ENCODE results near the gene EXD3. TPM values are rescaled to one million over a fixed set of nuclear protein-coding genes. Genes with fewer than 3 reads are reported as not detected.
"Not testable (repeated sequence)": the region's sequence is repeated elsewhere in the genome, so short reads cannot be mapped to it uniquely, and the experiment has no call there.

EXD3 gene
- total RNA-seq, 1 donor from 2014 or later = 19.5 TPM

DNA sequence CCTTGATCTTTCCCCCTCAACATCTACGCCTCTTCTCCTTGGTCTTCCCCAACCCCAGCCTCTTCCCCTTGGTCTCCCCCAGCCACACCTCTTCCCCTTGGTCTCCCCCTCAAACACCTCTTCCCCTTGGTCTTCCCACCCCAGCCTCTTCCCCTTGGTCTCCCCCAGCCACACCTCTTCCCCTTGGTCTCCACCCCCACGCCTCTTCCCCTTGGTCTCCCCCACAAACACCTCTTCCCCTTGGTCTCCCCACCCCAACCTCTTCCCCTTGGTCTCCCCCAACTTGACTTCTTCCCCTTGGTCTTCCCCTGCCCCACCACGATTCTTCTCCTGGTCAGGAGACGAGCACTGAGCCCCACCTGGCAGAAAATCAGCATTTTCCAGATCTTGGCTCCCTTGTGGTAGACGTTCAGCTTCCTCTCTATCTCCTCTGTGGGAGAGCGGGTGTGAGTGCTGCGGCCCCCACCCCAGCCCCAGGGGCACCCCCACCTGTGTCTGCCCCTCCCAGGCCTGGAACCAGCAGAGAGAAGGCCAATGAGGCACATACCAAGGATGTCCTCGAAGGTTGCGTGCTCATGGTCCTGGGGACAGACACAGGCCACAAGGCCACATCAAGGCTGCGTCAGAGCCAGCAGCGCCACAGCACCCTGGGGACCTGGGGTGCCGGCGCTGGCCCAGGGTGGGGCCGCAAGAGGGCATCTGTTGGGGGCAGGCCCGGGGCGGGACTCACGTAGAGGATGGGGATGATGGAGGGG lies 29.2 kb upstream of the EXD3 start:
- Mint-ChIP-seq H3K27ac (no peak overlapping the region), H3K4me1 (ENCODE audit: unreplicated experiment) (peaks cover 2% of the 10 kb centered on the region), H3K36me3 (no peaks in the 10 kb centered on the region), H3K27me3 (no peaks in the 10 kb centered on the region), H3K9me3 (no peaks in the 10 kb centered on the region), H3K4me3 (no peak overlapping the region)
- no peak for DNase-seq (ENCODE audit: extremely low spot score, unreplicated experiment)
- TF ChIP-seq, protein P1, sequence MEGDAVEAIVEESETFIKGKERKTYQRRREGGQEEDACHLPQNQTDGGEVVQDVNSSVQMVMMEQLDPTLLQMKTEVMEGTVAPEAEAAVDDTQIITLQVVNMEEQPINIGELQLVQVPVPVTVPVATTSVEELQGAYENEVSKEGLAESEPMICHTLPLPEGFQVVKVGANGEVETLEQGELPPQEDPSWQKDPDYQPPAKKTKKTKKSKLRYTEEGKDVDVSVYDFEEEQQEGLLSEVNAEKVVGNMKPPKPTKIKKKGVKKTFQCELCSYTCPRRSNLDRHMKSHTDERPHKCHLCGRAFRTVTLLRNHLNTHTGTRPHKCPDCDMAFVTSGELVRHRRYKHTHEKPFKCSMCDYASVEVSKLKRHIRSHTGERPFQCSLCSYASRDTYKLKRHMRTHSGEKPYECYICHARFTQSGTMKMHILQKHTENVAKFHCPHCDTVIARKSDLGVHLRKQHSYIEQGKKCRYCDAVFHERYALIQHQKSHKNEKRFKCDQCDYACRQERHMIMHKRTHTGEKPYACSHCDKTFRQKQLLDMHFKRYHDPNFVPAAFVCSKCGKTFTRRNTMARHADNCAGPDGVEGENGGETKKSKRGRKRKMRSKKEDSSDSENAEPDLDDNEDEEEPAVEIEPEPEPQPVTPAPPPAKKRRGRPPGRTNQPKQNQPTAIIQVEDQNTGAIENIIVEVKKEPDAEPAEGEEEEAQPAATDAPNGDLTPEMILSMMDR (conservative IDR thresholded peaks at IDR 0.05) = no peak

- not testable (repeated sequence) for H3K27me3 Mint-ChIP-seq; H3K4me3 Mint-ChIP-seq; H3K27ac Mint-ChIP-seq; H3K4me1 Mint-ChIP-seq (ENCODE audit: unreplicated experiment); H3K9me3 Mint-ChIP-seq; H3K36me3 Mint-ChIP-seq; DNase-seq (ENCODE audit: extremely low spot score, unreplicated experiment)
These were observed 28.5 kb upstream of the EXD3 start for GRCh38 chr9:137451264-137452005.

DNA sequence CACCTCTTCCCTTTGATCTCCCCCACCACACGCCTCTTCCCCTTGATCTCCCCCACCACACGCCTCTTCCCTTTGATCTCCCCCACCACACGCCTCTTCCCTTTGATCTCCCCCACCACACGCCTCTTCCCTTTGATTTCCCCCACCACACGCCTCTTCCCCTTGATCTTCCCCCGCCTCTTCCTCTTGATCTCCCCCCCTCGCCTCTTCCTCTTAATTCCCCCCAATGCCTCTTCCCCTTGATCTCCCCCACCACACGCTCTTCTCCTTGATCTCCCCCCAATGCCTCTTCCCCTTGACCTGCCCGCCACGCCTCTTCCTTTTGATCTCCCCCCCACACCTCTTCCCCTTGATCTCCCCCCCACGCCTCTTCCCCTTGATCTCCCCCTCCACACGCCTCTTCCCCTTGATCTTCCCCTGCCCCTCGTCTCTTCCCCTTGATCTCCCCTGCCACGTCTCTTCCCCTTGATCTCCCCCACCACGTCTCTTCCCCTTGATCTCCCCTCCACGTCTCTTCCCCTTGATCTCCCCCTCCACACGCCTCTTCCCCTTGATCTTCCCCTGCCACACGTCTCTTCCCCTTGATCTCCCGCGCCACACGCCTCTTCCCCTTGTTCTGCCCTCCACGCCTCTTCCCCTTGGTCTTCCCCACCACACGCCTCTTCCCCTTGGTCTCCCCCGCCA lies 27.7 kb upstream of the EXD3 start:
- H3K27ac Mint-ChIP-seq; H3K9me3 Mint-ChIP-seq; H3K4me1 Mint-ChIP-seq (ENCODE audit: unreplicated experiment); DNase-seq (ENCODE audit: extremely low spot score, unreplicated experiment); H3K36me3 Mint-ChIP-seq; H3K4me3 Mint-ChIP-seq; H3K27me3 Mint-ChIP-seq: not testable (repeated sequence)

GRCh38 chr9:137449931-137450538 lies 27.1 kb upstream of the EXD3 start:
- Mint-ChIP-seq H3K27me3 (no peaks in the 10 kb centered on the region), H3K36me3 (no peaks in the 10 kb centered on the region), H3K9me3 (no peaks in the 10 kb centered on the region), H3K4me1 (ENCODE audit: unreplicated experiment) (peaks cover 10% of the 10 kb centered on the region), H3K4me3 (no peak overlapping the region), H3K27ac (no peak overlapping the region)
- DNase-seq (ENCODE audit: extremely low spot score, unreplicated experiment) = no peak
- TF ChIP-seq, protein P1 (conservative IDR thresholded peaks at IDR 0.05) = no peak

GRCh38 chr9:137449081-137449844 lies 26.3 kb upstream of the EXD3 start:
- no peak for DNase-seq (ENCODE audit: extremely low spot score, unreplicated experiment)
- Mint-ChIP-seq H3K27me3 (no peaks in the 10 kb centered on the region), H3K27ac (no peak overlapping the region), H3K36me3 (no peaks in the 10 kb centered on the region), H3K4me1 (ENCODE audit: unreplicated experiment) (peaks cover 10% of the 10 kb centered on the region), H3K4me3 (no peak overlapping the region), H3K9me3 (no peaks in the 10 kb centered on the region)
- TF ChIP-seq, protein P1 (conservative IDR thresholded peaks at IDR 0.05) = no peak

DNA sequence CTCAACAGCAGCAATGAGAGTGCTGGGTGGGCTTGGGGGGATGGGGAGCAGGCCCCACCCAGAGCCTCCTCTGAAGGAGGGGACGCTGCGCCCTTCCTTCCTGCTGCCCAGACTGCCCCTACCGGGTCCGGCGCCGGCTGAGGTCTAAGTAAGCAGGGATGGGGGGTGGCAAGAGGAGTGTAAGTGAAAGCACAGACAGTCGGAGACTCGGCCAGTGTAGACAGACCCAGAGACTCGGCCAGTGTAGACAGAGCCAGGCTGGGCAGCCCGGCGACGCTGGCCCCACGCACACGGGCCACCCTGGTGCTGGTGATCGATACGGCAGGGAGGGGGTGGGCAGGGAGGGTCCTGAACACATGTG lies 25.6 kb upstream of the EXD3 start:
- H3K4me3 Mint-ChIP-seq = no peak overlapping the region
- H3K9me3 Mint-ChIP-seq = no peaks in the 10 kb centered on the region
- H3K4me1 Mint-ChIP-seq (ENCODE audit: unreplicated experiment) = peaks cover 10% of the 10 kb centered on the region
- TF ChIP-seq, protein P1 (conservative IDR thresholded peaks at IDR 0.05) = no peak
- no peak for DNase-seq (ENCODE audit: extremely low spot score, unreplicated experiment)
- no peaks in the 10 kb centered on the region for H3K36me3 Mint-ChIP-seq
- no peaks in the 10 kb centered on the region for H3K27me3 Mint-ChIP-seq
- no peak overlapping the region for H3K27ac Mint-ChIP-seq
